ENCODE measurements around the gene GADD45G.

Gene GADD45G

DNA sequence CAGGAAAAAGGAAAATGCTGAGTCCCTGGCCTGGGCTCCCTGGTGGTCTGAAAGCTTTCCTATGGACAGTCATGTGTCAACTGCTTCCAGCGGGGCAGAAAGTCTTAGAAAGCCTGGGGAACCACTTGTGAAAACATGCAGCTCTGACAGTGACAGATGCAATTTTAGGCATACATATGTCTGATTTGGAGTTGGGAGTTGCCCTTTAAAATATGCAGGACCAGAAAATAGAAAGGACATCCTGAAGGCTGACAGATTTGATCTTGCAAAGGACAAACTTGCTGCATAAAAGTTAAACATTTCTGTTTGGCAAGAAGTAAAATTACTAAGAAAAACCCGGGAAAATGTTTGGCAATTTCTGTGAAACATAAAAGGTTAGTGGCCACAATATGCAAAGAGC is 23.8 kb downstream of the GADD45G start:
- H3K27ac Mint-ChIP-seq, result no peak overlapping the region
- H3K36me3 Mint-ChIP-seq (ENCODE audit: low read depth), result no peaks in the 10 kb centered on the region
- H3K4me3 Mint-ChIP-seq, result no peak overlapping the region
- no peaks in the 10 kb centered on the region for H3K27me3 Mint-ChIP-seq
- no peaks in the 10 kb centered on the region for H3K4me1 Mint-ChIP-seq (ENCODE audit: low read depth)
- H3K9me3 Mint-ChIP-seq, result no peaks in the 10 kb centered on the region

DNA sequence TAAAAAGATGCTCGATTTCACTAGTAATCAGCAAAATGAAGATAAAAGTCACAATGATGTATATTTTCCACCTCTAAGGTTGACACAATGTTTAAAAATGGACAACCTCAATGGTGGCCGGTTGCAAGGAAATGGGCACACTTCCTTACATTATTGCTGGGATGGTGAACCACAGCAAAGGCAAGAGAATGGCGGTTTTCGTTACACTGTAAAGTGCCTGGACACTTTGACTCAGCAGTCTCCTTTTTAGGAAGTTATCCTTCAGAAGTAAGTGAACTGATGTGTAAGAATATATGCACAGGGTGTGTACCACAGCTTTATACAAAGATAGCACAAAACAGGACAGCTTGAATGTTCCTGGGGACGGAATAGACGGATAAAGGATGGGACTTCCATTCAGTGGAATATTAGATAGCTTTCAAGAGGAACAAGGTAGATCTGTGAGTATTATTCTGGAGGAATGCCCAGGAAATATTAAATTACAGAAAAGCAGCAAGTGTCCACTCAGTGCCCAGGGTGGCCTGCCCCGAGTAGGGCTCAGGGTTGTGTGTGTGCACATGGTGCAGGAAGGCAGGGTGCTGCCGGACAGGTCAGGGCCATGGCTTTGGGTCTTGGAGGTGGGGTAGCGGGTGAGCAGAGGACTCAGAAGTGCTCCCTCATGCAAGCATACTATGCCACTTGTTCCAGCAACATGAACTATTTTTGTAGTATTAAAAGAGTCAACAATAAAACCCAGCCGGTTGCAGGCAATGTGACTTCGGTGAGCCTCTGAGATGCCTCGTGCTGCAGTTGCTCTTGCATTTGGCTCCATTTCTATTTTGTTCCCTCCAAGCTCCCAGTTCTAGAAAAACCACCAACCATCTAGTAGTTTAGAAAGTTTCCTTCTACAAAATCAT is 24.5 kb downstream of the GADD45G start:
- Mint-ChIP-seq H3K27ac (no peak overlapping the region), H3K4me3 (no peak overlapping the region), H3K9me3 (no peaks in the 10 kb centered on the region), H3K4me1 (ENCODE audit: low read depth) (no peaks in the 10 kb centered on the region), H3K27me3 (no peaks in the 10 kb centered on the region), H3K36me3 (ENCODE audit: low read depth) (no peaks in the 10 kb centered on the region)

DNA sequence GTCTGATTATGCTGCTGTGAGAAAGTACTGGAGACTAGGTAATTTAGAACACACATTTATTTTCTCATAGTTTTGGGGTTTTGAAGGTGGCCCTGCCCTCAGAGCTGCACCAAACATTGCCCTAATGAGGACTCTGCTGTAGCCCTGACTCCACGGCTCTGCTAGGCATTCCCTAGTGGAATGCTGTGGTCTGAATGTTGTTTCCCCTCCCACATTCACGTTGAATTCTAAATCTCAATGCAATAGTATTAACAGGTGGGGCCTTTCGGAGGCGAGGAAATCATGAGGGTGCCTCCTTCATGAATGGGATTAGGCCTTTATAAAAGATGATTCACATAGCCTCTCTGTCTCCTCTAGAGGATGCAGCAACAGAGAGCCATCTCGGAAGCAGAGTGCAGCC is 25.7 kb downstream of the GADD45G start:
- no peaks in the 10 kb centered on the region for H3K36me3 Mint-ChIP-seq (ENCODE audit: low read depth)
- H3K27ac Mint-ChIP-seq, result no peak overlapping the region
- H3K4me1 Mint-ChIP-seq (ENCODE audit: low read depth), result peaks cover 7% of the 10 kb centered on the region
- H3K4me3 Mint-ChIP-seq, result no peak overlapping the region
- H3K27me3 Mint-ChIP-seq, result no peaks in the 10 kb centered on the region
- no peaks in the 10 kb centered on the region for H3K9me3 Mint-ChIP-seq

DNA sequence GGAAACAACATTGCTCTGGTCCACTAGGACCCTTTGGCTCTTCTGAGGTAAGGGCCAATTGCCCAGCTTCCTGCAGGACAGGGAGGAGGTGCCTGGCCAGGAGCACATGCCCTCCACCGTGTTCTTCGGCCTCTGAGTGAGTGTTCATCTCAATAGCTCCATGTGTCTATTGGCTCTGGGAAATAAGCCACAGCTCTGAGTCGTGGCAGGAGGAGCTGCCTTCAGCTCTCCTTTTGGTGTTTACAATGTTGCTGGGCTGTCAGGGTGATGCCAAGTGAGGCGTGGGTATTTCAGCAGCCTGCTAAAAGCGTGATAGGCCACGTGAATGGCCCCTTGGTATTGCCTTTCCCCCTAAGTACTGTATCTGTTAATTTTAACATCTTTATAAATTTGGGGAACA is 26.6 kb downstream of the GADD45G start:
- Mint-ChIP-seq H3K27ac (no peak overlapping the region), H3K4me3 (no peak overlapping the region), H3K36me3 (ENCODE audit: low read depth) (no peaks in the 10 kb centered on the region), H3K27me3 (no peaks in the 10 kb centered on the region), H3K4me1 (ENCODE audit: low read depth) (peaks cover 7% of the 10 kb centered on the region), H3K9me3 (no peaks in the 10 kb centered on the region)

DNA sequence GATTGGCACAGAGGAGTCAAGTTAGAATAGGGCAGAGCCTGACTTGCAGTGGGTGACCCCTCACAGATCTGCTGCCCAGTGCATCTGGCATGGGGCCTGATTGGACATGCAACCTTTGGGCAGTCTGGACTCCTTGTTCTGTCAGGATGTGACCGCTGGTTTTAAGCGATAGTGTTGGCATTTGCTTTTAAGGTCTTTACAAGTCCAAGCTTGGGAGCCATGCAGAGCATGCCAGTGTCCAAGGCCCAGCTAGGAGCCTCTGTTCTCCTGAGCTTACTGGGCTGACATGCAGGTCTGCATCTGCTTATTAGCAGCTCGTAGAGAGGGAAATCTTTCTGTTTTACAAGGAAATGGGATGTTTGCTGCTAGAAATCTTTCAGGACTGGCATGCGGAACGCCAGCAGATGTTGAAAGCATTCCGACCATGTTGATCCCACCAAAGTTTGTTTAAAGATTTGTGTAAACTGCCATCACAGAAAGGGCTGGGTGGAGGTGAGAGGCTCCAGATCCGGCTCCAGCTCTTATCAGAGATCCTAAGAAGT is 27.5 kb downstream of the GADD45G start:
- peaks cover 7% of the 10 kb centered on the region for H3K4me1 Mint-ChIP-seq (ENCODE audit: low read depth)
- no peak overlapping the region for H3K4me3 Mint-ChIP-seq
- H3K27me3 Mint-ChIP-seq, result no peaks in the 10 kb centered on the region
- no peak overlapping the region for H3K27ac Mint-ChIP-seq
- no peaks in the 10 kb centered on the region for H3K36me3 Mint-ChIP-seq (ENCODE audit: low read depth)
- no peaks in the 10 kb centered on the region for H3K9me3 Mint-ChIP-seq

DNA sequence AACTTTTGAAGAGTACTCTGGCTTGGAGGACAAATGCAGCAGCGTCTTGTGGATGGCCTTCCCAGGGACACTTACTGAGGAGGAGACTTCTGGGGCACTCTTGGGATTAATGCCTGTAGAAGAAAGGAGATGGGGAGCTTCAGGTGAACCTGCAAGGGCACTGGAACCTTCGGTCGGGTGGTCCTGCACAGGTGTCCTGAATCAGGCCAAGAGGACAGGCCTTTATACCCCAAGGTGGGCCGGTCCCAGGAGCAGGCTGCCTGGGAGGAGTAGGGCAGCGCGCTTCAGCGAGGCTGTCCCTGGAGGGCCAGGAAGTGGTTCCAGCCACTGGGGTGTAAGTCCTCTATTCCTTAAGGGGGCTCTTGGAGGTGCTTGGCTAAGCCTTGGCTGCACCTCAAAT is 27.9 kb downstream of the GADD45G start:
- Mint-ChIP-seq H3K4me3 (no peak overlapping the region), H3K27ac (no peak overlapping the region), H3K27me3 (no peaks in the 10 kb centered on the region), H3K36me3 (ENCODE audit: low read depth) (no peaks in the 10 kb centered on the region), H3K9me3 (no peaks in the 10 kb centered on the region), H3K4me1 (ENCODE audit: low read depth) (peaks cover 7% of the 10 kb centered on the region)

DNA sequence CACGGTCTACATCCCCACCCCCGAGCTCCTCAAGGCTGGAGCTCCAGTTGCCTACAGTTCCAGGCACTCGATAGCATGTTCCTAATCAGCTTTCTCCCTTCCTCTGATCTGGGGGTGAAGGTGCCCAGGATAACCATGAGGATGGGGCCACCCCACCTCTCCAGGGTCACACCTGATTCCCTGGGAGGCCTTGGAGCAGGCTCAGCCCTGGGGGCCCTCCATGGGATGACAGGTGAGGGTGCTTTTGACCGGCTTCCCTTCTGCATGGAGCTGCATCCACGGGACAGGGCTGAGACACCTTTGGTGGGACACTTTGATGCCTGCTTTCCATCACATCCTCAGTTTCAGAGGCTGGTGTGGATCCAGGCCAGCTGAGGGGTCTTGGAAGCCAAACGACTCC is 28.6 kb downstream of the GADD45G start:
- no peaks in the 10 kb centered on the region for H3K9me3 Mint-ChIP-seq

DNA sequence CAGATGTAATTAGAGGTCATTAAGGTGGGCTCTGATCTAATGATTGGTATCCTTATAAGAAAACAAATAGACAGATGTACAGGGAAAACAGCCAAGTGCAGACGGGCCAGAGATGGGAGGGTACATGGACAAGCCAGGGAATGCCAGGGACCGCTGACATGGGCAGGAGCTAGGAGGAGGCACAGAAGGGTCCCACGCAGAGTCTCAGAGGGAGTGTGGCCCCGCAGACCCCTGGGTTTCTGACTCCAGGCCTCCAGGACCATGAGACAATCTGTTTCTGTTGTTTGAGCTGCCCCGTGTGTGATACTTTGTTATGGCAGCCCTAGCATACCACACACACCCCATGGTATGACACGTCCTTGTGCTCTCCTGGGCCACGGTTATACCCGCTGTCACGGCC is 29.1 kb downstream of the GADD45G start:
- no peak overlapping the region for H3K4me3 Mint-ChIP-seq
- no peaks in the 10 kb centered on the region for H3K27me3 Mint-ChIP-seq
- peaks cover 7% of the 10 kb centered on the region for H3K4me1 Mint-ChIP-seq (ENCODE audit: low read depth)
- no peak overlapping the region for H3K27ac Mint-ChIP-seq
- no peaks in the 10 kb centered on the region for H3K9me3 Mint-ChIP-seq
- no peaks in the 10 kb centered on the region for H3K36me3 Mint-ChIP-seq (ENCODE audit: low read depth)

More for the DNA sequence above, 28.6 kb downstream of the GADD45G start:
- Mint-ChIP-seq H3K27ac (no peak overlapping the region), H3K27me3 (no peaks in the 10 kb centered on the region), H3K36me3 (ENCODE audit: low read depth) (no peaks in the 10 kb centered on the region), H3K4me3 (no peak overlapping the region), H3K4me1 (ENCODE audit: low read depth) (peaks cover 7% of the 10 kb centered on the region)

DNA sequence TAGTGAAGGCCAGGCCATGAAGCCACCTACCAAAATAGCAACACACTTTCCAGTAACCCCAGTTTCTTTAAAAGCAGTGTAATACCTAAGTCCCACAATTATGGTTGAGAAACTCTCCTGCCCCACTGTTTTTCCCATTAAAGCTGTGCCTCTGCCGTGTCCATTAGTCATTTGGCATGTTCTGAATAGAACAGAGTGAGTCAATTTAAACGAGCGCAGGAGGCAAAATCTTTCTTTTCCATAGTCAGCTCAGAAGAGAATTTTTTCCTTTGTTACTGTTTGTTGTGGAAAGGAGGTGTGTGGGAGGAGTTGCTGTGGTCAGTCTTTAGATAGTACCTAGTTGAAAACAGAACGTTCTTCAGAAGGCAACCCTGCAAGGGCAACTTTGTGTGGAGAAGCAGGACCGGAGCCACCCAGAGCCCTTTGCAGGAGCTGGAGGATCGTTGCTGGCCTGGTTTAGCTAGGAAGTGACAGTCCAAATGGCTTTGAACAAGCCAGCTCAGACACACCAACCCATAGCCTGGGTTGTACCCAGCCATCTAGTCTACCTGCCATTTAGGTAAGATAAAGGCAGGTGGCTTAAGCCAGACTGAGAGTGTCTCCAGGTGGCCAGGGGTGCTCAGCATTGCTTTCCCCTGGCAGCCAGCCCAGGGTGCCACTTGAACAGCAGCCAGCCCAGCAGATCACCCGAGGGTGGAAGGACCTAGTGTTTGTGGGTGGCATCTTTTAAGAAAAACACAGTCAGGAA is 30.4 kb downstream of the GADD45G start:
- peaks cover 7% of the 10 kb centered on the region for H3K4me1 Mint-ChIP-seq (ENCODE audit: low read depth)
- H3K36me3 Mint-ChIP-seq (ENCODE audit: low read depth), result no peaks in the 10 kb centered on the region
- no peak overlapping the region for H3K4me3 Mint-ChIP-seq
- no peaks in the 10 kb centered on the region for H3K27me3 Mint-ChIP-seq
- no peak overlapping the region for H3K27ac Mint-ChIP-seq
- no peaks in the 10 kb centered on the region for H3K9me3 Mint-ChIP-seq

DNA sequence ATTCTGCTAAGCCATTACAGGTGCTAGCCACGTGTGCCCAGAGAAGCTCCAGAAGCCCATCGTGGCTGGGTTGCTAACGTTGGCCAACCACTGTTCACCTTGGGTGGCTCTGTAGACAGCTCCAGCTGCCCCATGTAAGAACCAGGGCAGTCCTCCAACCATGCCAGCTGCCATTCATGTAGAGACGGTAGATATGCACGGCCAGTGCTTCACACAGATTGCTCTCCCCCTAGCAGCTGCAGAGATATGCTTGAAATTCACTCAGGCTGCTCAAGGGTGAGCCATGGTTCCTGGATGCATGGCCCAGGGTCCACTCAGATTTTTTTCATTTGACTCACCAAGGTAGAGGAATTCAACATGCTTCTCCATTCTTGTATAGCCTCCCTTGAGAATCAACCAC is 31.0 kb downstream of the GADD45G start:
- Mint-ChIP-seq H3K9me3 (no peaks in the 10 kb centered on the region), H3K36me3 (ENCODE audit: low read depth) (no peaks in the 10 kb centered on the region), H3K4me3 (no peak overlapping the region), H3K27ac (no peak overlapping the region), H3K27me3 (no peaks in the 10 kb centered on the region), H3K4me1 (ENCODE audit: low read depth) (peaks cover 7% of the 10 kb centered on the region)

DNA sequence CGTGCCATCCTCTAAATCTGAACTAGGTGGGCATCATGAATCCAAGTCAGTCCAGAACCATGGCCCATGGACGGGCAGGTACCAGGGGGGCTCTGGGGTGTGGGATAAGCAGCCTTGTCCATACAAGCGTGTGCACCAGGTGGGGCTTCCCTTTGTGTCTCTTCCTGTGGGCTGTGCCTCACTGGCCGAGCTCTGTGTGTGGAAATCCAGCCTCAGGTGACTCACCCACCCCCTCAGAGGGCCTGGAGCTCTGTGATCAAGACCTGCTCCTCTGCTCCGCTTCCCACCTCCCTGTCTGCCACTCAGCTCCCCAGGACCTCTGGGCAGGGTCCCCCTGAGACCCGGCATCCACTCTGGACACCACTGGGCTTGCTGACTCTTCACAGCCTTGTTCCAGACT is 33.0 kb downstream of the GADD45G start:
- no peak overlapping the region for H3K27ac Mint-ChIP-seq
- H3K4me3 Mint-ChIP-seq, result no peak overlapping the region
- peaks cover 7% of the 10 kb centered on the region for H3K4me1 Mint-ChIP-seq (ENCODE audit: low read depth)
- no peaks in the 10 kb centered on the region for H3K36me3 Mint-ChIP-seq (ENCODE audit: low read depth)
- H3K9me3 Mint-ChIP-seq, result no peaks in the 10 kb centered on the region
- no peaks in the 10 kb centered on the region for H3K27me3 Mint-ChIP-seq

DNA sequence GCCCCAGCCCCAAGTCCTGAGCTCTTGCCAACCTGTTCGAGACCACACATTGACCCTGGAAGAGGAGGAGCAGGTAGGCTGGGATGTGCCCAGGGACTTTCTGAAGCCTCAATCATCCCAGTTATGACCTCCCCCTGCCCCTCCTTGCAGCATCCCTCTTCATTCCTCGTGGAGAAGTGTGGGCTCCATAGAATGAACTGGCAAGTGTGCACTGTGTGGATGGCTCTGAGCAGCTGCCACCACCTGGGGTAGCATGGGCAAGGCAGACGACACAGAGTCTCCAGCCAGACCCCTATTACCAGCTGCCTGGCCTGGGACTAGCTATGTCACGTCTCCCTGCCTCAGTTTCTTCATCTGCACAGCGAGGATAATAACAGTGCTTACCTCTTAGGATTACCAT is 33.5 kb downstream of the GADD45G start:
- no peak overlapping the region for H3K4me3 Mint-ChIP-seq
- no peak overlapping the region for H3K27ac Mint-ChIP-seq
- H3K4me1 Mint-ChIP-seq (ENCODE audit: low read depth), result peaks cover 7% of the 10 kb centered on the region
- H3K27me3 Mint-ChIP-seq, result no peaks in the 10 kb centered on the region
- H3K36me3 Mint-ChIP-seq (ENCODE audit: low read depth), result no peaks in the 10 kb centered on the region
- H3K9me3 Mint-ChIP-seq, result no peaks in the 10 kb centered on the region

DNA sequence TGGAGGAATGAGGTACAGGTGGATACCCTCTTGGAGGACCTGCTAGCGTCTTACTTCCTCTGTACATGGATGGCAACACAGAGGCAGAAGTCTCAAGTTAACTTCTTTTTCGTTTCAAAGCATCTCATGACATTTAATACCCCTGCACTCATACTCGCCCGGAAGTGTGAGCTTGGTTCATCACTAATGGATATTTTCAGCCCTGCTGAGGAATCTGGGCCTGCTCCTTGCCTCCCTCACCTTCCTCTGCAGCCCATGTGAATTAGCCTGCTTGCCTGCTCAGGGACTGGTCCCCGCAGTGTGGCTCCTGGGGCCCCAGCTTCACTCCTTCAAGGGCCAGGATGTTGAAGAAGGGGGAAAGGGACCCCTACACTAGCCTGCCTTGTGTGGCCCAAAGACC is 34.1 kb downstream of the GADD45G start:
- H3K27ac Mint-ChIP-seq, result no peak overlapping the region
- H3K4me3 Mint-ChIP-seq, result no peak overlapping the region
- H3K36me3 Mint-ChIP-seq (ENCODE audit: low read depth), result no peaks in the 10 kb centered on the region
- H3K4me1 Mint-ChIP-seq (ENCODE audit: low read depth), result peaks cover 7% of the 10 kb centered on the region
- no peaks in the 10 kb centered on the region for H3K27me3 Mint-ChIP-seq
- H3K9me3 Mint-ChIP-seq, result no peaks in the 10 kb centered on the region

DNA sequence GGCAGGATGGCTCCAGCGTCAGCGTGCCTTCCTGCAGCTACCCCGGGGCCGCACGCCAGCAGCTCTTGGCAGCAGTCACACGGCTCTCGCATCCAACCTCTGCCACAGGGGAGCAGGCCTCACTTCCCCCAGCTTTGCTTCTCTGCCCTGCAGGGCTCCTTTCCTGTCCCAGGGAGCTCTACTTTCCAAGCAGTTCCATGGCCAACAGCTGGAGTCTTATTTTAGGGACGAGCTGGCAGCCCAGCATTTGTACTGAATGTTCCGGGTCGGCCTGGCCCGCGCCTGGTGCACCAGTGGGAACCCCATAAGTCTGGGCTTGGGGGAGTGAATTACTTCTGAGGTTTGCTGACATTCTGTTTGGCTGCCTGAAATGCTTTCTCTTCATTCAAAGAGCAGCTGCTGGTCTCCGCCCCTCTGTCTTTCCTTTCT is 34.6 kb downstream of the GADD45G start:
- no peak overlapping the region for H3K27ac Mint-ChIP-seq
- H3K4me1 Mint-ChIP-seq (ENCODE audit: low read depth), result peaks cover 7% of the 10 kb centered on the region
- no peak overlapping the region for H3K4me3 Mint-ChIP-seq
- no peaks in the 10 kb centered on the region for H3K36me3 Mint-ChIP-seq (ENCODE audit: low read depth)
- no peaks in the 10 kb centered on the region for H3K27me3 Mint-ChIP-seq
- no peaks in the 10 kb centered on the region for H3K9me3 Mint-ChIP-seq

DNA sequence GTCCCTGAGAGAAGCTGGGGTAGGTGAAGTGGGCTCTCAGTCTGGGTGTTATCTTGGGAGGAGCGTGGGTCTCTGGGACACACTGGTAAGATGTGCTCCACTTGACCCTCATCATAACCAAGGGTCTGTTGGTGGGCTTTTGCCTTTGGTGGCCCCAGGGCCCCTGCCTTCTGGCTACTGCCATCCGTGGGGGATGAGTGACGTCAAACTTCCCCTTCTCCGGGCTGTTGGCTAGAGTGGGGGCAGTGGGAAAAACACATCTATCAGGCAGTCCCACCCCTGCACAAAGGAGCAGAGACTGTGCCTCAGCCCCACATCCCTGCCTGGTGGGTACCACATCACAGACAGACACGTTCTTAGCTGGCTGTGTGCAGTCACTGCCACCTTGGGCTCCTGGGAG is 35.1 kb downstream of the GADD45G start:
- H3K9me3 Mint-ChIP-seq, result no peaks in the 10 kb centered on the region
- peaks cover 2% of the 10 kb centered on the region for H3K4me1 Mint-ChIP-seq (ENCODE audit: low read depth)
- H3K27ac Mint-ChIP-seq, result no peak overlapping the region
- no peak overlapping the region for H3K4me3 Mint-ChIP-seq
- H3K36me3 Mint-ChIP-seq (ENCODE audit: low read depth), result no peaks in the 10 kb centered on the region
- no peaks in the 10 kb centered on the region for H3K27me3 Mint-ChIP-seq
